GM12878 (cell line): ENCODE measurements around the gene IQGAP3. TPM values are rescaled to one million over a fixed set of nuclear protein-coding genes. Genes with fewer than 3 reads are reported as not detected.

Experiments
- ATAC-seq: fragments of 200-7000 bp; cut with Tn5 transposase; 3 replicates; pipeline ENCODE4 v1.9.1; 2020; ENCODE audit warnings: mild to moderate bottlenecking, moderate library complexity
- BruUV-seq: library from RNA; stranded (reverse); fragments of 400-500 nt; replicated peaks from 2 replicates; lab custom pipeline; 2021; lab: Mats Ljungman, UMichigan
- CTCF ChIA-PET: fragments of 300-600 bp; sonication (Branson Sonifier 250); formaldehyde crosslinking; extraction: SDS; loops from one replicate; lab custom pipeline; 2021; ENCODE audit warnings: inconsistent platforms; lab: Yijun Ruan, JAX
- POLR2A ChIA-PET: fragments of 350-600 bp; formaldehyde crosslinking; extraction: SDS; loops from one replicate; lab custom pipeline; 2021; ENCODE audit warnings: inconsistent platforms; lab: Charles Lee
- RAD21 ChIA-PET: fragments of 300-600 bp; sonication (Branson Sonifier 250); formaldehyde crosslinking; loops from one replicate; lab custom pipeline; 2023; ENCODE audit warnings: antibody characterized with exemption; ENCODE audit not compliant: unreplicated experiment; lab: Charles Lee
- SMC1A ChIA-PET: fragments of 300-600 bp; sonication (Branson Sonifier 250); formaldehyde crosslinking; loops from one replicate; lab custom pipeline; 2023; ENCODE audit not compliant: unreplicated experiment, uncharacterized antibody; lab: Charles Lee
- DNase-seq: peaks from one replicate; pipeline ENCODE4 v3.0.0-alpha.2; 2011; ENCODE audit warnings: low read depth, low spot score
- FAIRE-seq: peaks from 3 replicates; lab custom pipeline; 2011; peaks lifted over from hg19 to GRCh38; lab: Jason Lieb, UNC
- H2AFZ ChIP-seq: 2 replicates; pipeline ENCODE4 v1.6.0; 2011; ENCODE audit warnings: low read depth, low read length, control low read depth; ENCODE audit not compliant: control insufficient read depth
- H3K27ac ChIP-seq: 2 replicates; pipeline ENCODE4 v1.5.1; 2011; ENCODE audit warnings: control low read depth; ENCODE audit not compliant: control insufficient read depth, insufficient read depth
- H3K27me3 ChIP-seq, 2 experiments: replicated peaks in 1 of 2; 2 replicates each; pipeline versions ENCODE4 v1.6.0 to v1.6.1; 2011; ENCODE audit warnings: low read length in 1 of 2; ENCODE audit not compliant: control insufficient read depth in 2 of 2, insufficient read depth in 2 of 2
- H3K36me3 ChIP-seq, 2 experiments: 2 replicates each; pipeline ENCODE4 v1.5.1; 2011; ENCODE audit warnings: low read length in 1 of 2; ENCODE audit not compliant: control insufficient read depth in 2 of 2, insufficient read depth in 2 of 2
- H3K4me1 ChIP-seq: 2 replicates; pipeline ENCODE4 v1.6.1; 2011; ENCODE audit warnings: mild to moderate bottlenecking, low read length, moderate library complexity, mixed read lengths; ENCODE audit not compliant: control insufficient read depth, insufficient read depth
- H3K4me2 ChIP-seq: 2 replicates; pipeline ENCODE4 v1.6.0; 2011; ENCODE audit warnings: control low read depth; ENCODE audit not compliant: control insufficient read depth, insufficient read depth
- H3K4me3 ChIP-seq: fragments of 200-600 bp; sonication (generic); 2 replicates; pipeline ENCODE4 v1.5.1; 2016
- H3K79me2 ChIP-seq: 2 replicates; pipeline ENCODE4 v1.6.0; 2011; ENCODE audit warnings: low read length; ENCODE audit not compliant: control insufficient read depth, insufficient read depth
- H3K9ac ChIP-seq: 2 replicates; pipeline ENCODE4 v1.8.0; 2011; ENCODE audit warnings: low read length, control low read depth, mixed read lengths; ENCODE audit not compliant: control insufficient read depth, insufficient read depth
- H3K9me3 ChIP-seq: replicated peaks from 3 replicates; pipeline ENCODE4 v1.5.1; 2011; ENCODE audit warnings: mild to moderate bottlenecking, low read length; ENCODE audit not compliant: control insufficient read depth, insufficient read depth
- H4K20me1 ChIP-seq: 2 replicates; pipeline ENCODE4 v1.6.0; 2011; ENCODE audit not compliant: control insufficient read depth, insufficient read depth
- ASH2L ChIP-seq: fragments of 300-600, 200-600 bp; sonication (generic); IDR thresholded peaks from 2 replicates; pipeline ENCODE4 v1.6.1; 2017; ENCODE audit warnings: low read depth, mild to moderate bottlenecking, borderline replicate concordance
- EZH2 ChIP-seq: IDR thresholded peaks from 2 replicates; pipeline ENCODE4 v1.6.1; 2012; ENCODE audit warnings: low read depth, mild to moderate bottlenecking, control low read depth, inconsistent platforms, low read length, borderline replicate concordance; ENCODE audit not compliant: control insufficient read depth
- HDAC2 ChIP-seq: fragments of 200-600 bp; sonication (generic); IDR thresholded peaks from 2 replicates; pipeline ENCODE4 v1.6.1; 2017
- IKZF1 ChIP-seq: fragments of 450-650 bp; conservative IDR thresholded peaks from 2 replicates; pipeline ENCODE4 v1.6.1; 2017; ENCODE audit warnings: antibody characterized with exemption, mild to moderate bottlenecking
- IKZF2 ChIP-seq, 2 experiments: fragments of 450-650 bp; IDR thresholded peaks; 2 replicates each; pipeline ENCODE4 v1.6.1; 2017; ENCODE audit warnings: mild to moderate bottlenecking in 2 of 2, moderate library complexity in 2 of 2
- MEF2B ChIP-seq: fragments of 450-650 bp; IDR thresholded peaks from 2 replicates; pipeline ENCODE4 v1.6.1; 2018; ENCODE audit warnings: mild to moderate bottlenecking, moderate library complexity; ENCODE audit not compliant: partially characterized antibody, poor library complexity, severe bottlenecking
- NFYB ChIP-seq: IDR thresholded peaks from 2 replicates; pipeline ENCODE4 v1.6.1; 2011; ENCODE audit warnings: low read depth, mild to moderate bottlenecking, low read length, improper control_type of control experiment, moderate library complexity; ENCODE audit not compliant: insufficient read depth
- NRF1 ChIP-seq: conservative IDR thresholded peaks from 2 replicates; pipeline ENCODE4 v1.6.1; 2011; ENCODE audit warnings: mild to moderate bottlenecking, low read depth, low read length, improper control_type of control experiment
- SPI1 ChIP-seq: IDR thresholded peaks from 2 replicates; pipeline ENCODE4 v1.6.1; 2011; ENCODE audit warnings: low read depth, mild to moderate bottlenecking, low read length, moderate library complexity, borderline replicate concordance; ENCODE audit not compliant: insufficient read depth
- ZNF207 ChIP-seq: fragments of 450-650 bp; IDR thresholded peaks from 2 replicates; pipeline ENCODE4 v1.6.1; 2014; ENCODE audit warnings: antibody characterized with exemption, mild to moderate bottlenecking, borderline replicate concordance
- WGBS: methylation state at CpG from one replicate; pipeline ENCODE4 v1.1.6; 2016; ENCODE audit warnings: low lambda C conversion rate; ENCODE audit not compliant: insufficient replicate concordance, insufficient coverage; ENCODE audit errors: missing lambda C conversion rate; 5-methylcytosine and 5-hydroxymethylcytosine counted together
- in situ Hi-C: fragments of 300-500 bp; cut with MboI; formaldehyde crosslinking; loops from 9 replicates; pipeline ENCODE4 v1.14.3; 2018; ENCODE audit warnings: mixed read lengths
- intact Hi-C: fragments of 100-400 bp; cut with micrococcal nuclease; formaldehyde crosslinking; loops from one replicate; pipeline ENCODE4 v1.14.2; 2022; ENCODE audit not compliant: unreplicated experiment
- polyA plus RNA-seq, 11 experiments: library from polyadenylated mRNA; depleted of rRNA in 4 of 11; unstranded in 6 of 11; stranded (reverse) in 5 of 11; fragments of >200 nt; fragmentation: Nextera tagmentation in 4 of 11; fragmentation: Illumina TruSeq in 1 of 11; extraction: Ambion mirVana in 4 of 11; extraction: Trizol in 1 of 11; gene quantifications; 1 replicate in 1 of 11; 2 replicates in 10 of 11; pipeline versions ENCODE4 v1.2.1 to v1.2.3, GENCODE V29; 2011 to 2016; ENCODE audit warnings: inconsistent platforms in 2 of 11, missing spikeins in 2 of 11, low read depth in 1 of 11
- total RNA-seq, 4 experiments: library from RNA; depleted of rRNA in 3 of 4; stranded (reverse); fragments of >200 nt in 3 of 4; fragmentation: Illumina TruSeq in 1 of 4; extraction: Trizol in 1 of 4; gene quantifications; 2 replicates each; pipeline versions ENCODE4 v1.2.1 to v1.2.3, GENCODE V29; 2013 to 2021
- TF ChIP-seq, protein P1 (sequence below): fragments of 450-650 bp; IDR thresholded peaks from 2 replicates; pipeline ENCODE4 v1.6.1; 2017; ENCODE audit warnings: mild to moderate bottlenecking, low read depth, inconsistent platforms; ENCODE audit not compliant: poor library complexity, severe bottlenecking
- TF ChIP-seq, protein P2 (sequence below): fragments of 450-650 bp; conservative IDR thresholded peaks from 2 replicates; pipeline ENCODE4 v1.6.1; 2017; ENCODE audit warnings: mild to moderate bottlenecking, moderate library complexity
- TF ChIP-seq, protein P3 (sequence below): IDR thresholded peaks from 2 replicates; pipeline ENCODE4 v1.6.1; 2011; ENCODE audit warnings: mild to moderate bottlenecking, low read depth, low read length, moderate library complexity; ENCODE audit not compliant: insufficient replicate concordance

Gene IQGAP3
- total and polyA plus RNA-seq, 10 of the 15 experiments (the other 5 are each of a cell fraction or from before 2014, with no cell fraction given) = 1.1 to 10.7 (median 7.9) TPM

DNA sequence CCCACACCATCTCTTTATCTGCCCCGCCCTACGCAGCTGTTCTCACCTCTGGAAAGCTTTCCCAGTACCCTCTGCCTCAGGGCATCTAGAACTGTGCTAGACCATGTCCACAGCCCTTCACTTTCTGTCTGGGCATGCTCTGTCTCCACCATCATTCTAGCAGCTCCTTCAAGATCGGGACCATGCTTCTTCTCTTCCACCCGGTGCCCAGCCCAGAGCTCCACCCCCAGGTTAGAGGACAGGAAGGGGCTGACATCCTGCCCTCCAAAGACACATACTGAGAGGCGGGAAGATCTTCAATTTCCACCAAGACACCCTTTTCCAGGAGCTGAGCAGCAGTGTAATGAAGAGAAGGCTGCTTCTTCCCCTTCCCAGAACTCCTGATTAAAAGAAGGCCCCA is 44.1 kb downstream of the IQGAP3 start:
- no TSS peak for BruUV-seq
- ChIA-PET POLR2A (interaction anchor here (1.1 kb wide), 1 partner anchor 44 kb away, joined by 4 read pairs; no protein-coding TSS in a partner anchor), CTCF (interaction anchor here (1.0 to 1.6 kb wide), 3 partner anchors 48 to 143 kb away, joined by 3 to 6 read pairs (median 4); no protein-coding TSS in a partner anchor), SMC1A (interaction anchor here (1.3 to 1.4 kb wide), 2 partner anchors 11 to 102 kb away, joined by 3 read pairs; no protein-coding TSS in a partner anchor), RAD21 (interaction anchor here (0.8 kb wide), 1 partner anchor 27 kb away, joined by 3 read pairs; no protein-coding TSS in a partner anchor)
- Histone ChIP-seq H3K36me3 (no peaks in the 10 kb centered on the region), H2AFZ (no peak overlapping the region), H4K20me1 (no peaks in the 10 kb centered on the region), H3K79me2 (no peaks in the 10 kb centered on the region), H3K4me2 (no peak overlapping the region), H3K9me3 (no peaks in the 10 kb centered on the region), H3K4me1 (peaks cover 24% of the 10 kb centered on the region), H3K27ac (no peak overlapping the region), H3K9ac (no peak overlapping the region), H3K27me3 (no peaks in the 10 kb centered on the region), H3K4me3 (no peak overlapping the region)
- DNase-seq = no peak
- no peak for ATAC-seq
- no peak for FAIRE-seq
- in situ Hi-C loops = no loop called here
- WGBS = 95% methylated on average over 5 of the region's 5 CpGs
- TF ChIP-seq IKZF1 (no peak), SPI1 (no peak), NFYB (no peak), EZH2 (no peak), NRF1 (no peak), ASH2L (no peak), MEF2B (no peak), HDAC2 (no peak), ZNF207 (no peak), IKZF2 (IDR thresholded peaks at IDR 0.05) (no peak)
- TF ChIP-seq, protein P1, sequence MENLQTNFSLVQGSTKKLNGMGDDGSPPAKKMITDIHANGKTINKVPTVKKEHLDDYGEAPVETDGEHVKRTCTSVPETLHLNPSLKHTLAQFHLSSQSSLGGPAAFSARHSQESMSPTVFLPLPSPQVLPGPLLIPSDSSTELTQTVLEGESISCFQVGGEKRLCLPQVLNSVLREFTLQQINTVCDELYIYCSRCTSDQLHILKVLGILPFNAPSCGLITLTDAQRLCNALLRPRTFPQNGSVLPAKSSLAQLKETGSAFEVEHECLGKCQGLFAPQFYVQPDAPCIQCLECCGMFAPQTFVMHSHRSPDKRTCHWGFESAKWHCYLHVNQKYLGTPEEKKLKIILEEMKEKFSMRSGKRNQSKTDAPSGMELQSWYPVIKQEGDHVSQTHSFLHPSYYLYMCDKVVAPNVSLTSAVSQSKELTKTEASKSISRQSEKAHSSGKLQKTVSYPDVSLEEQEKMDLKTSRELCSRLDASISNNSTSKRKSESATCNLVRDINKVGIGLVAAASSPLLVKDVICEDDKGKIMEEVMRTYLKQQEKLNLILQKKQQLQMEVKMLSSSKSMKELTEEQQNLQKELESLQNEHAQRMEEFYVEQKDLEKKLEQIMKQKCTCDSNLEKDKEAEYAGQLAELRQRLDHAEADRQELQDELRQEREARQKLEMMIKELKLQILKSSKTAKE = no peak
- TF ChIP-seq, protein P2, sequence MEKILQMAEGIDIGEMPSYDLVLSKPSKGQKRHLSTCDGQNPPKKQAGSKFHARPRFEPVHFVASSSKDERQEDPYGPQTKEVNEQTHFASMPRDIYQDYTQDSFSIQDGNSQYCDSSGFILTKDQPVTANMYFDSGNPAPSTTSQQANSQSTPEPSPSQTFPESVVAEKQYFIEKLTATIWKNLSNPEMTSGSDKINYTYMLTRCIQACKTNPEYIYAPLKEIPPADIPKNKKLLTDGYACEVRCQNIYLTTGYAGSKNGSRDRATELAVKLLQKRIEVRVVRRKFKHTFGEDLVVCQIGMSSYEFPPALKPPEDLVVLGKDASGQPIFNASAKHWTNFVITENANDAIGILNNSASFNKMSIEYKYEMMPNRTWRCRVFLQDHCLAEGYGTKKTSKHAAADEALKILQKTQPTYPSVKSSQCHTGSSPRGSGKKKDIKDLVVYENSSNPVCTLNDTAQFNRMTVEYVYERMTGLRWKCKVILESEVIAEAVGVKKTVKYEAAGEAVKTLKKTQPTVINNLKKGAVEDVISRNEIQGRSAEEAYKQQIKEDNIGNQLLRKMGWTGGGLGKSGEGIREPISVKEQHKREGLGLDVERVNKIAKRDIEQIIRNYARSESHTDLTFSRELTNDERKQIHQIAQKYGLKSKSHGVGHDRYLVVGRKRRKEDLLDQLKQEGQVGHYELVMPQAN = no peak
- TF ChIP-seq, protein P3, sequence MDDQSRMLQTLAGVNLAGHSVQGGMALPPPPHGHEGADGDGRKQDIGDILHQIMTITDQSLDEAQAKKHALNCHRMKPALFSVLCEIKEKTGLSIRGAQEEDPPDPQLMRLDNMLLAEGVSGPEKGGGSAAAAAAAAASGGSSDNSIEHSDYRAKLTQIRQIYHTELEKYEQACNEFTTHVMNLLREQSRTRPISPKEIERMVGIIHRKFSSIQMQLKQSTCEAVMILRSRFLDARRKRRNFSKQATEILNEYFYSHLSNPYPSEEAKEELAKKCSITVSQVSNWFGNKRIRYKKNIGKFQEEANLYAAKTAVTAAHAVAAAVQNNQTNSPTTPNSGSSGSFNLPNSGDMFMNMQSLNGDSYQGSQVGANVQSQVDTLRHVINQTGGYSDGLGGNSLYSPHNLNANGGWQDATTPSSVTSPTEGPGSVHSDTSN = no peak
- intact Hi-C loops = no loop called here
